K562 (cell line): ENCODE results near the gene GOLGA8J. TPM values are rescaled to one million over a fixed set of nuclear protein-coding genes. Genes with fewer than 3 reads are reported as not detected.
"Not testable (repeated sequence)": the region's sequence is repeated elsewhere in the genome, so short reads cannot be mapped to it uniquely, and the experiment has no call there.

ENCODE experiments used
- ATAC-seq: fragments of 200-7000 bp; cut with Tn5 transposase; 3 replicates; pipeline ENCODE4 v1.9.1; 2020; ENCODE audit warnings: moderate library complexity
- BruUV-seq: library from RNA; stranded (reverse); fragments of 400-500 nt; replicated peaks from 2 replicates; lab custom pipeline; 2021; lab: Mats Ljungman, UMichigan
- CTCF ChIA-PET: fragments of 300-600 bp; formaldehyde crosslinking; extraction: SDS; loops from one replicate; lab custom pipeline; 2021; ENCODE audit warnings: low intra/inter-chr PET ratio; lab: Yijun Ruan, JAX
- POLR2A ChIA-PET: fragments of 300-600, 350-650 bp; sonication (Branson Sonifier 250); formaldehyde crosslinking; extraction: SDS; loops from one replicate; lab custom pipeline; 2021; ENCODE audit warnings: antibody characterized with exemption, inconsistent platforms; lab: Yijun Ruan, JAX
- DNase-seq, 4 experiments: peaks; one replicate each; pipeline versions ENCODE4 v3.0.0 to v3.0.0-alpha.2; 2011 to 2018; ENCODE audit warnings: low spot score in 3 of 4, mixed read lengths in 3 of 4; ENCODE audit errors: extremely low read depth in 1 of 4
- FAIRE-seq: peaks from 2 replicates; lab custom pipeline; 2011; peaks lifted over from hg19 to GRCh38; lab: Jason Lieb, UNC
- H2AFZ ChIP-seq: 2 replicates; pipeline ENCODE4 v1.6.0; 2011; ENCODE audit warnings: low read depth, low read length, control low read depth, inconsistent platforms
- H3K27ac ChIP-seq: fragments of 200-600 bp; 3 replicates; pipeline ENCODE4 v1.8.0; 2011; ENCODE audit warnings: low read depth, mild to moderate bottlenecking, control low read depth, inconsistent platforms, low read length, moderate library complexity, mixed read lengths; ENCODE audit errors: extremely low read depth
- H3K27me3 ChIP-seq, 2 experiments: fragments of 300-600 bp in 1 of 2; 2 replicates in 1 of 2; 3 replicates in 1 of 2; pipeline versions ENCODE4 v1.6.0 to v1.8.0; 2011; ENCODE audit warnings: inconsistent platforms in 2 of 2, low read length in 2 of 2, mild to moderate bottlenecking in 1 of 2, mixed read lengths in 1 of 2, moderate library complexity in 1 of 2; ENCODE audit not compliant: control insufficient read depth in 2 of 2, insufficient read depth in 2 of 2
- H3K36me3 ChIP-seq: fragments of 300-600 bp; 3 replicates; pipeline ENCODE4 v1.8.0; 2011; ENCODE audit warnings: mild to moderate bottlenecking, low read length, inconsistent platforms; ENCODE audit not compliant: control insufficient read depth, insufficient read depth
- H3K4me1 ChIP-seq, 2 experiments: fragments of 200-600 bp in 1 of 2; replicated peaks in 1 of 2; 2 replicates in 1 of 2; 3 replicates in 1 of 2; pipeline versions ENCODE4 v1.5.1 to v1.8.0; 2011; ENCODE audit warnings: inconsistent platforms in 2 of 2, low read length in 2 of 2, mild to moderate bottlenecking in 1 of 2, mixed read lengths in 1 of 2, moderate library complexity in 1 of 2; ENCODE audit not compliant: control insufficient read depth in 2 of 2, insufficient read depth in 2 of 2
- H3K4me2 ChIP-seq: 2 replicates; pipeline ENCODE4 v1.6.1; 2011; ENCODE audit warnings: low read length, control low read depth, inconsistent platforms, mixed read lengths; ENCODE audit not compliant: insufficient read depth
- H3K4me3 ChIP-seq: fragments of 200-600 bp; sonication (generic), shearing (Covaris generic); 2 replicates; pipeline ENCODE4 v1.5.1; 2016; ENCODE audit warnings: control low read depth, inconsistent platforms
- H3K79me2 ChIP-seq: fragments of 200-600 bp; 3 replicates; pipeline ENCODE4 v1.8.0; 2011; ENCODE audit warnings: low read length, inconsistent platforms; ENCODE audit not compliant: control insufficient read depth, insufficient read depth
- H3K9ac ChIP-seq, 2 experiments: 2 replicates each; pipeline versions ENCODE4 v1.6.0 to v1.6.1; 2011; ENCODE audit warnings: low read depth in 2 of 2, low read length in 2 of 2, control low read depth in 1 of 2, inconsistent platforms in 1 of 2, mild to moderate bottlenecking in 1 of 2, mixed read lengths in 1 of 2; ENCODE audit not compliant: insufficient read depth in 1 of 2
- H3K9me1 ChIP-seq: one replicate; pipeline ENCODE4 v1.6.0; 2011; ENCODE audit warnings: inconsistent platforms, mild to moderate bottlenecking, low read length, moderate library complexity; ENCODE audit not compliant: control insufficient read depth, insufficient read depth
- H3K9me3 ChIP-seq: replicated peaks from 2 replicates; pipeline ENCODE4 v1.5.1; 2011; ENCODE audit warnings: low read depth, low read length, inconsistent platforms; ENCODE audit not compliant: control insufficient read depth, insufficient read depth
- H4K20me1 ChIP-seq: replicated peaks from 2 replicates; pipeline ENCODE4 v1.6.1; 2011; ENCODE audit warnings: low read length, inconsistent platforms, mixed read lengths; ENCODE audit not compliant: control insufficient read depth, insufficient read depth
- E2F4 ChIP-seq: sonication (generic); formaldehyde crosslinking; IDR thresholded peaks from 2 replicates; pipeline ENCODE4 v1.8.0; 2022; ENCODE audit warnings: mild to moderate bottlenecking, low read depth, missing genetic modification reagents
- KAT8 ChIP-seq: fragments of 450-650 bp; IDR thresholded peaks from 2 replicates; pipeline ENCODE4 v1.6.1; 2016; ENCODE audit warnings: low read depth, mild to moderate bottlenecking
- MAFK ChIP-seq: IDR thresholded peaks from 2 replicates; pipeline ENCODE4 v1.6.1; 2011; ENCODE audit warnings: low read length, improper control_type of control experiment
- MGA ChIP-seq: fragments of 450-650 bp; IDR thresholded peaks from 2 replicates; pipeline ENCODE4 v1.6.1; 2016; ENCODE audit warnings: mild to moderate bottlenecking, moderate library complexity
- NCOA6 ChIP-seq: fragments of 450-650 bp; IDR thresholded peaks from 2 replicates; pipeline ENCODE4 v1.6.1; 2017; ENCODE audit warnings: mild to moderate bottlenecking
- TGIF2 ChIP-seq: sonication (generic); formaldehyde crosslinking; IDR thresholded peaks from 2 replicates; pipeline ENCODE4 v1.8.1; 2022; ENCODE audit warnings: mild to moderate bottlenecking, missing genetic modification reagents, moderate library complexity
- WGBS: fragments of 100-300 bp; shearing (Covaris generic); methylation state at CpG from one replicate; pipeline ENCODE4 v1.1.6; 2016; ENCODE audit warnings: low coverage, mixed read lengths; ENCODE audit not compliant: insufficient coverage; ENCODE audit errors: missing lambda C conversion rate; 5-methylcytosine and 5-hydroxymethylcytosine counted together
- in situ Hi-C: fragments of 300-500 bp; cut with MboI; formaldehyde crosslinking; loops from 4 replicates; pipeline ENCODE4 v1.15.0; 2018; ENCODE audit warnings: inconsistent platforms, mixed read lengths
- intact Hi-C: fragments of 100-400 bp; cut with micrococcal nuclease; formaldehyde crosslinking; loops from 2 replicates; pipeline ENCODE4 v1.14.2; 2022
- polyA plus RNA-seq, 8 experiments: library from polyadenylated mRNA; depleted of rRNA in 4 of 8; stranded (reverse) in 5 of 8; unstranded in 3 of 8; fragments of >200 nt; fragmentation: Nextera tagmentation in 2 of 8; fragmentation: Illumina TruSeq in 1 of 8; extraction: Ambion mirVana in 2 of 8; extraction: Trizol in 1 of 8; gene quantifications; 2 replicates each; pipeline versions ENCODE4 v1.2.1 to v1.2.3, GENCODE V29; 2011 to 2014; ENCODE audit warnings: inconsistent platforms in 1 of 8, missing spikeins in 1 of 8
- total RNA-seq, 7 experiments: library from RNA; depleted of rRNA in 6 of 7; stranded (reverse); fragments of >200 nt in 6 of 7; fragmentation: Illumina TruSeq in 2 of 7; extraction: Trizol in 2 of 7; gene quantifications; 2 replicates each; pipeline versions ENCODE4 v1.2.1 to v1.2.3, GENCODE V29; 2011 to 2021; ENCODE audit warnings: low replicate concordance in 1 of 7

The GOLGA8J gene
- total and polyA plus RNA-seq, 9 of the 15 experiments (the other 6 are each of a cell fraction or from before 2014, with no cell fraction given) = not detected

DNA sequence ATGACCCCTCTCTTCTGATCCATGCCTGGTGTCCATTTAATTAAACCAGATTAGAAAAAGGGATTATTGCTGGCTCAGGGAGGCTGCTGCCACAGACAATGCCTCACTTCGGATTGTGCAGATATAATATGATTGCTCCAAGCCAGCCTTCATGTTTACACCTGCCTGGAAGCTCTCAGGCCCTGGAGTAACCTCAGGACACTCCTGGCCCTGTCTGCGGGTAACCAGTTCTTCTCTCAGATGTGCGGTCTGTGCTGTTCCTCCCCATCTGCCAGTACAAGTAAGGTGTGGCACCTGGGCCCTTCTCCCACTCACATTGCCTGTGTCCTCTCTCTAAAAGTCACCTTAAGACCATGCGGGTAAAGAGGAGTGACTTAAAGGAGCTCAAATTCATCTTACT is 8.8 kb upstream of the GOLGA8J start (continued):
- TF ChIP-seq MGA (no peak), MAFK (no peak), E2F4 (no peak), KAT8 (no peak), NCOA6 (no peak), TGIF2 (CRISPR knock-in tag) (no peak)

DNA sequence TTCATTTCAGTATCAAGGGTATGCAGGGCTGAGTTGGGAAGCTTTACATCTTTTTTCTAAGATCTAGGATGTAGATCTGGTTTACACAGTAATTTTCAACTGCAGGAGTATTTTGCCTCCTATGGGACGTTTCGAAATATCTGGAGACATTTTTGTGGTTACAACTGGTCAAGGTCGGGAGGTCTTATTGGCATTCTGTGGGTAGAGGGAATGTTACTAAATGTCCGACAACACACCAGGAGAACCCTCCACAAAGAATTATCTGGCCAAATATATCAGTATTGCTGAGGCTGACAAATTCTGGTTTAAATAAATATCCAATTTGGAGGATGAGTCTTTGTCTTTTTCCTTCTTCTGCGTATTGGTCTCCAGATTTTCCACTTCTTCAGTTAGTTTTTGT is 1.9 kb upstream of the GOLGA8J start:
- BruUV-seq, DNase-seq, H3K4me1 ChIP-seq, CTCF ChIA-PET, H3K4me3 ChIP-seq, H3K9me3 ChIP-seq, H2AFZ ChIP-seq, ATAC-seq, H3K27me3 ChIP-seq, intact Hi-C loops, H3K9me1 ChIP-seq, POLR2A ChIA-PET, FAIRE-seq, H3K27ac ChIP-seq, H3K9ac ChIP-seq, H4K20me1 ChIP-seq, H3K79me2 ChIP-seq, H3K4me2 ChIP-seq, H3K36me3 ChIP-seq, in situ Hi-C loops: not testable (repeated sequence)
- 0% methylated on average over 5 of the region's 5 CpGs for WGBS
